NCI-H2081 treated with DMSO at 0.1 percent for 48 hours (cell line): ENCODE results near the gene BPIFB3.

Source experiments
- DNase-seq: peaks from one replicate; lab custom pipeline; 2025; lab: John Stamatoyannopoulos, UW

Gene BPIFB3, protein sequence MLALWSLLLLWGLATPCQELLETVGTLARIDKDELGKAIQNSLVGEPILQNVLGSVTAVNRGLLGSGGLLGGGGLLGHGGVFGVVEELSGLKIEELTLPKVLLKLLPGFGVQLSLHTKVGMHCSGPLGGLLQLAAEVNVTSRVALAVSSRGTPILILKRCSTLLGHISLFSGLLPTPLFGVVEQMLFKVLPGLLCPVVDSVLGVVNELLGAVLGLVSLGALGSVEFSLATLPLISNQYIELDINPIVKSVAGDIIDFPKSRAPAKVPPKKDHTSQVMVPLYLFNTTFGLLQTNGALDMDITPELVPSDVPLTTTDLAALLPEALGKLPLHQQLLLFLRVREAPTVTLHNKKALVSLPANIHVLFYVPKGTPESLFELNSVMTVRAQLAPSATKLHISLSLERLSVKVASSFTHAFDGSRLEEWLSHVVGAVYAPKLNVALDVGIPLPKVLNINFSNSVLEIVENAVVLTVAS

DNA sequence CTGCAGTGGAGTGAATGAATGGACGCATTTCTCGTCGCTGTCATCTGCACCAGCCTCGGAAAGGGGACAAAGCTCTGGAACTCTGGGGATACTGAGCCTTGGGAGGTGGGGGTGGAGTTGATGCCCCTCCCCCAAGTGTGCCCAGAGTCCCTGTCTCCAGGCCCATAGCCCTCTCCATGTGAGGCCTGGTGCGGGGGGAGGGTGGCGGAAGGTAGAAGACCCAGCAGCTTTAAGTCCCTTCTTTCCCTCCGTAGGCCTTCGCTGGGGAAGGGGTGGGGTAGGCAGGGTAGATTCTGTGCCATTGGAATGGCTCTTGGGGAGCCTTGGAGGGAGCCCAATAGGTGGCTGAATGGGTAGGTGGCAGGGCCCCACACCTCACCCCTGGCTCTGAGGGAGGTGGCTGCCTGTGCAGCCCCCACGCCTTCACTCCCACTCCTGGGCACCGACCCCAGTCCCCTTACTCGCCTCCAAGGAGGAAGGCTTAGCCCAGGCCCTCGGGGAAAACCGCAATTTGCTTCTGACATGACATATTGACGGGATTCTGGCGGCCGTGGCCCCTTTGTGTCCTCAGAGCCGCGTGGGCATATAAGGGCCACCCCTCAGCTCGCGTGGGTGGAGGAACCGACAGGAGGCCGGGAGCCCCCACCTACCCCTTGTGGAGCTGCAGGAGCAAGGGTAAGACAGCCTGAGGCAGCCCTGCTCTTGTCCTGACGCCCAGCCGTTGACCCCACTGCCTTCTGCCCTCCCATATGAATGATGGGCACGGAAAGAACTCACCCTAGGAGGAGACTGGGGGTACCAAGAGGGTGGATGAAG is at the start of gene BPIFB3:
Gene BPIFB3, plus strand, starts transcription at position 613 of the 816 bp plus-strand sequence. CDS start 1,533 bp downstream, outside the sequence.
- DNase-seq = no peak

DNA sequence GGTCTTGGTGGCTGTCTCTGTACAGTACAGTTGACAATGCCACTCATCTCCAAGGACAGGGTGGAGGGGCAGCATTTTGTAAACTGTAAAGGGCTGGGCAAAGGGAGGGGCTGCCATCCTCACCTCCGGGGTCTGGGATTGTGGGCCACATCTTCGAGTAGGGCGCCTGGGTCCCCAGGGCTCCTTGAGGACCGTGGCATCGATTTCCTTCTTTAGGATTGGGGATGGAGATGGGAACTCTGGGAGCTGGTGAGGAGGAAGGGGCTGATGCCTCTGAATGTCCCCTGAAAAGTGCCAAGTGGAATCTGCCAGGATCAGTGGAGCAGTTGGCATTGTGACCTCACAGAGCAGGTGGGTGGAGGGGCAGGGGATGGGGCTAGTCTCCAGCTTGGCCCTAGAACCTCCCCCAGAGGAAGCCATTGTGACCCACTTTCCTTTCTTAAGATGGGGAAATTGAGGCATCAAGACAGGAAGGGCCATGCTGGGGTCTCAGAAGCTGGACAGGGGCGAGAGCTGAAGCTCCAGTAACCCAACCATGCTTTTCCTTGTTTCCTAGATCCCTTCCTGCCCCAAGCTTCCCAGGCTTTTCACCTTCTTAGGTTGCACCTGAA is 49.5 kb upstream of the BPIFB3 start, which contains the start of gene SUN5:
Gene SUN5, minus strand, starts transcription at position 293 of the 611 bp plus-strand sequence. Its CDS starts 93 bp downstream, at position 200.
- DNase-seq = no peak

DNA sequence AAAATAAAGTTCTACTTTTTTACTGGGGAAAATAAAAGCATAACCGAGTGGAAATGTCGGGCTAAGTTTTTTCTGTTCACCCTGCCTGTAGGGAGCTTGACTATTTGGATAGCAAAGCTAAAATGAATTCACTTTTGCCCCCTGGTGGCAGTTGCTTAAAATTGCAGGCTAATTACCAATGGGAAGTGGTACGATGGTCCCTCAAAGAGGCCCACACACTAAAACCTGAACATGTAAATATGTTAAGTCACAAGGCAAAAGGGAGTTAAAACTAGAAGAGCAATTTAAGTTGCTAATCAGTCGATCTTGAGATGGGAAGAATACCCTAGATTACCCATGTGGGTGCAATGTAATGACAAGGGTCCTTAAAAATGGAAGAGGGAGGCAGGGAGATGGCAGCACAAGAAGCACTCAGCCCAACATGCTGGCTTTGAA is 48.6 kb upstream of the BPIFB3 start:
- DNase-seq = no peak

GRCh38 chr20:33005908-33006775 is 47.6 kb upstream of the BPIFB3 start:
- no peak for DNase-seq

- DNase-seq = no peak
Observed at GRCh38 chr20:33006776-33007375, 46.8 kb upstream of the BPIFB3 start.

DNA sequence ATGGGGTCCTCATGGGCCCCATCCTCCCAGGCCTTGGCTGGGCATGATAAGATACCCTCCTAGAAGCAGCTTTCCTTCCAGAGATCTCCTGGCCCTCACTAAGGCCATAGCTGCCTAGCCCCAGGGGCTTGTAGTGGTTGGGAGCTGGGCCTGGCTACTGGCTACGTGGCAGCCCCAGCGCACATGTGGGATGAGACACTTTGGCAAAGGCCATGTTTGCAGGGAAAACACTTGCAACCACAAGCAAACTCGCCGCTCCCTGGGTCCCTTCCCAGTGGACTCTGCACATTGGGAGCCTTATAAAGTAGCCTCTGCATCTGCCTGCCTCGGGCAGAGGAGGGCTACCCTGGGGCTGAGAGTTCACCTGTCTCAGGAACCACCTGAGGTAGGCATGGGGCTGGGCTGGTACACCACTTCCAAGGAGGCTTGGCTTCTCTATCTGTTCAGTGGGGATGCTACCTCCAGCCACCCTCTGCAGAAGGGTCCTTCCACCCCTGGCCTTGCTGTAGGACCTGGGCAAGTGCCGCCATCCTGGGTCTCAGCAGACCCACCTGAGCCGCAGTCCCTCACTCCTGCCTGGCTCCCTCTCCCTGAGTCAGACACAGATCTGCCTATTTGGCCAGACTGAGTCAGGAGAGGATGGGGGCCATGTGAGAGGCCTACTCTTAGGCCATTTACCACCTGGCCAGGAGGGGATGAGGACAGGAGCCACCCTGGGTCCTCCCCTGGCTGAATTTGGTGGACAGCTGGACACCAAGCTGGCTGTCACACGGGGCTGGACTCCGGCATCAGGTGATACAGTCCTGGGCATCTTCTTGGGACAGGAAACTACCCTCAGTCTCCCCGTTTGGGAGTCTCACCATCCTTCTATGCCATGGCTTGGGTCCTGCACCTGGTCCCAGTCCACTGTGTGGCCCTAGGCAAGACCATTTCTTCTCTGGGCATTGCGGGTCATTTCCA is 46.0 kb upstream of the BPIFB3 start, which contains the start of gene BPIFB2:
Gene BPIFB2, plus strand, starts transcription at position 329 of the 960 bp plus-strand sequence. CDS start 871 bp downstream, outside the sequence.
- no peak for DNase-seq

DNA sequence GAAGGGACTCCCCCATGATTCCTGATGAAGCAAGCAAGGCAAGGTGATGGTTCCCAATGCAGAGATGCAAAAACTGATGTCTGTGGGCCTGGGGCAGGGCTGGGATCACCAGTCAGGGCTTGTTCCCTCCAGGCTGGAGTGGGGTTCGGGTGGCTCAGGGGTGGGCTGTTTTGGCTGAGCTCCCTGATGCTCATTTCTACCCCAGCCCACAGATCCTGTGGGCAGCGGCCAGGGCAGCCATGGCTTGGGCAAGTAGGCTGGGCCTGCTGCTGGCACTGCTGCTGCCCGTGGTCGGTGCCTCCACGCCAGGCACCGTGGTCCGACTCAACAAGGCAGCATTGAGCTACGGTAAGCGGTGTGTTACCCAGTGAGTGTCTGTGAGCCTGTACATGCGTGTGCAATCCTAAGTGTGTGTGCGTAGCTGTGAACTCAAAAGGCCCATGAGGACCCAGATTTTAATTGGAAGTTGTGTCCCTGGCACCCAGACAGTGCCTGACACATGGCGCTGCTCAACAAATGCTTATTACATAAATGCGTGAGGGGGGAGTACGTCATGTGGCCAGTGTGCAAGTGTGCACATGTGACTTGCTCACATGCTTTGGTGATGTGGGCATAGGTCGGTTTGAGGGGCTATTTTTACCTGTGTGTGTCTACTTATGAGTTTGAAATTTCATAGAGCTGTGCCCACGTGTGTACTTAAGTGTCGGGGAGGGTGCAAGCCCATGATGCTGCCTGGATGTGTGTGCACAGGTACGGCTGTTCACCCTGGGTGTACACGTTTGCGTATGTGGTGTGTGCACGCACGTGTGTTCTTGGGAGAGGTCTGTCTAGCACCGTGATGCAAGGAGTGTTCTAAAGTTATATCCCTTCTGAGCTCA is 45.1 kb upstream of the BPIFB3 start:
- DNase-seq = no peak

DNA sequence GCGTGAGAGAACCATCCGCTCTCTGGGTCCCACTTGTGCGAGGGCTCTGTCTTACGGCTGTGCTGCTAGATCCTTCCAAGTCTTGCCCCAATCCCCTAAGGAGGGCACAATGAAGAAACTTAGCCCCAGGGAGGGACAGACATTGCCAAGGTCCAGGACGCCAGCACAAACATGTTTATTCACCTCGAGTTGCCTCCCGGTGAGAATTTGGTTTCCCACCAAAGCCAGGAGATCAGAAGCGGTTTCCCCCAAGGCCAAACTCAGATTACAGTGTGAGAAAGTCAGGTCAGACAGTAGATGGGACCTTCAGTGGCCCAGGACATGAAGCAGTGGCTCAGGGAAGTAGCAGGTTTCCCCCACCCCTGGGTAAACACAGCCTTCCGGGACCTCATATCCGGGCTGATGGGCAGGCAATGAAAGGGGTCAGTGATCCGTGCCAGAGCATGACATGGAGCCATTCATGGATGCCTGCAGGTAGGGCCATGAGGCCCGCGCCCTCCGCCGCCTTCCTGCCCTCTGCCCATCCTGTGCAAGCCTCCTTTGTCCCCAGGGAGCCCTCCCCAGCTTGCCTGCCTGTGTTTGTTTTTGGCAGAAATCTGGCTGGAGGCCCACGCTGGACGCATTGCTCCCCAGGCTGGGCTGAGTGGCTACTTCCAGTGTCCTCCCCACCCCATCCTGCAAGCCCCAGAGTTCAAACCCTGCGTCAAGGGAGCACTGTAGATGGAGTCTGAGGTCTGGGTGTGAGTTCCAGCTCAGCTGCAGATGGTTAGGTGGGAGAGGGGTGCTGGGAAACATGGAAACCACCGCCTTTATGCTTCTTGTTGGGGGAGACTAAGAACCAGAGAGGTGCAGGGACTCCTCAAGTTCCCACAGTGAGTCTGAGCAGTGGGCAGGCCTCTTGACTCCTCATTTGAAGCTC is 44.2 kb upstream of the BPIFB3 start:
- no peak for DNase-seq

- DNase-seq = no peak
Observed at GRCh38 chr20:33010133-33010504, 43.6 kb upstream of the BPIFB3 start.

DNA sequence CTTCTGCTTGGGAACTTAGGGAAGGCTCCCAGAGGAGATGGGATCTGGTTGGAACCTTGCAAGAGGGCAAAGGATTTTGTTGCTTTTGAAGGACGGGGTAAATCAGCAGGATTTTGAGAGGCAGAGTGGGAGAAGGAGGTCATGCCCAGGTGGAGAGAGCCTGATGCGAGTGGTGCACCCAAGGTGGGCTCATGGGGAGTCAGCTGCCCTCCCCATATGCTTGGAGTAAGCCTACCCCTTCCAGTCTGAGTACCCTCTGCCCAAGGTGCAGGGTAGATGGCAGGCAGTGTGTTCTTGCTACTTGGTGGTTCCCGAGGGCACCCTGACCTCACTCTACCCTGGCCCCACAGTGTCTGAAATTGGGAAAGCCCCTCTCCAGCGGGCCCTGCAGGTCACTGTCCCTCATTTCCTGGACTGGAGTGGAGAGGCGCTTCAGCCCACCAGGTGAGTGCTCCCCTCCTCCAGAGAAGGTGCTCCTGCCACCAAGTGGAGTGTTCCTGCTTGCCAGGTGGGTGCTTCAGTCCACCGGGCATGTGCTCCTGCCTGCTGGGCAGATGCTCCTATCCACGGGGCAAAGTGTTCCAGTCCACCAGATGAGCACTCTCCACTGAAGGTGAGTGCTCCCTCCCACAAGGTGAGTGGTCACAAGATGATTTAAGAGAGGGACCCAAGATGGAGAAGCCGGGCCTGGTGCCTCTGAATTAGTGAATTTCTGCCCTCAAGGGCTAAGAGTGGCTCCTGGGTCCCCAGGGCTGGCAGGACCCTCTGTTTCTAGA is 42.8 kb upstream of the BPIFB3 start:
- DNase-seq = no peak

- no peak for DNase-seq
Observed at GRCh38 chr20:33012327-33013189, 41.1 kb upstream of the BPIFB3 start.

DNA sequence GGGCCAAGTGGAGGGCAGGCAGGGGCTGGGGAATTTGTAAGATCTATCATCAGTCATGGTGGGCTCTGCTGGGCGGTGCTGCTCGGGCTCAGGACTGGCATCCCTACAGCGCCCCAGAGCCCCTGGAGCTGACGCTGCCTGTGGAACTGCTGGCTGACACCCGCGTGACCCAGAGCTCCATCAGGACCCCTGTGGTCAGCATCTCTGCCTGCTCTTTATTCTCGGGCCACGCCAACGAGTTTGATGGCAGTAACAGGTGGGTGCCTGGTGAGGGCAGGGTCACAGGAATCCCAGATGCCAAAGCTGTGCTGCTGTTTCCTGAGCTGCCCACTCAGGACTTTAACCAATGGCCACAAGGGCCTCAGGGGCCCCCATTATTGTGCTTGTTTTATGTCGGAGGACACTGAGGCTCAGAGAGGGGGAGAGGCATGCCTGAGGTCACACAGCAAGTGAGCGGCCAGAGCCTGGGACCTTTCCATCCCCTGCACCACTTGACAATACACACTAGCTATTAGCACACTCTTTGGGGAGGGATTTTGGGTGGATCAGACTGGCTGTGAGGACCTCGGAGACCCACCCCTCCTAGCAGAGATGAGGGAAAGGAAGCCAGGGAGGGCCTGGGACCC is 39.9 kb upstream of the BPIFB3 start:
- no peak for DNase-seq

DNA sequence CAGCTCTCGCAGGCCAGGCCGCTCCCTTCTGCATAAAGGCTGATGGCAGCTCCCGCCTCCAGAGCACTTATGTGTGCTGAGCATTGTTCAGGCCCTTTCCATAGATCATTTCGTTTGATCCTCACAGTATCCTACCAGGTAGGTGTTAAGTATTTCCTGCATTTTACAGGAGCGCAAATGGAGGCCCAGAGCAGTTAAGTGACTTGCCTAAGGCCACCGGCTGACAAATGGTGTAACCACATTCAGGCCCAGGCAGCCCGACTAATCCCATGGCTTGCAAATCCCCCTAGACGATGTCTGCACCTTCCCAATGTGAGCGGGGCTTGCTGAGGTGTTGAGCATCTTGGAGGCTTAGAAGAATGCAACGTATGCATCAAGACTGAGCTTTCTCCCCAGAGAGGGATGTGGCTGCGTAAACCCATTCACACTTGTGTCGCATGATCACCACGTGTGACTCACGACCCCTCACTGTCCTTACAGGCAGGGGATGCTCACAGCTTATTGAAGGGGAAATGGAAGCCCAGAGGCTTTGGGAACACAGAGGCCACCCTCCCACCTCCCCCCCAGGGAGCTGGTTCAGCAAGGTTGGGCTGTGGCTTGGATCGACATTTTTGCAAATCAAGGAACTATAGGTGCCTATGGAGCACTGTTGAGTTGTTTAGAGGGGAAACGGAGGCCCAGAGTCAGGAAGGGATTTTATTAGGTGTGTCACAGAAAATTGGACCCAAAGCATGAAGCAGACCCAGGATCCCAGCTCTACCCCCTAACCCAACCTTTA is 39.2 kb upstream of the BPIFB3 start:
- DNase-seq = no peak

GRCh38 chr20:33015114-33015484 is 38.6 kb upstream of the BPIFB3 start:
- DNase-seq = no peak
